WTC11 (cell line): Measurements from ENCODE around the gene NAPB. TPM values are rescaled to one million over a fixed set of nuclear protein-coding genes. Genes with fewer than 3 reads are reported as not detected.

Experiments
- ATAC-seq: fragments of 200-7000 bp; cut with Tn5 transposase; 2 replicates; pipeline ENCODE4 v1.10.0; 2021; ENCODE audit warnings: mild to moderate bottlenecking, moderate library complexity
- CTCF ChIA-PET: fragments of 300-600 bp; sonication (Branson Sonifier 250); formaldehyde crosslinking; loops from one replicate; lab custom pipeline; 2021; ENCODE audit warnings: antibody characterized with exemption; lab: Charles Lee
- POLR2A ChIA-PET: fragments of 350-600 bp; sonication (Branson Sonifier 250); formaldehyde crosslinking; loops from one replicate; lab custom pipeline; 2021; ENCODE audit warnings: antibody characterized with exemption; lab: Charles Lee
- DNase-seq: peaks from one replicate; pipeline ENCODE4 v3.0.0; 2021; ENCODE audit warnings: low spot score
- H3K27ac Mint-ChIP-seq: 2 replicates; pipeline ENCODE4 v1.8.0; 2021; ENCODE audit warnings: mixed read lengths
- H3K27me3 Mint-ChIP-seq: 2 replicates; pipeline ENCODE4 v1.8.0; 2021; ENCODE audit warnings: low read depth, mild to moderate bottlenecking, moderate library complexity, mixed read lengths
- H3K36me3 Mint-ChIP-seq: 2 replicates; pipeline ENCODE4 v1.8.0; 2021; ENCODE audit warnings: mixed read lengths
- H3K4me1 Mint-ChIP-seq: 2 replicates; pipeline ENCODE4 v1.8.0; 2022; ENCODE audit warnings: mixed read lengths
- H3K4me3 Mint-ChIP-seq: 2 replicates; pipeline ENCODE4 v1.8.0; 2021; ENCODE audit warnings: mild to moderate bottlenecking, moderate library complexity, mixed read lengths
- H3K9me3 Mint-ChIP-seq: 2 replicates; pipeline ENCODE4 v1.8.0; 2021; ENCODE audit warnings: mixed read lengths
- AR ChIP-seq: fragments of 250-450 bp; sonication (Bioruptor Pico); IDR thresholded peaks from 2 replicates; pipeline ENCODE4 v1.9.0; 2021; ENCODE audit warnings: mild to moderate bottlenecking
- ATF6 ChIP-seq: sonication (generic); formaldehyde crosslinking; IDR thresholded peaks from 2 replicates; pipeline ENCODE4 v1.8.1; 2023; ENCODE audit warnings: mild to moderate bottlenecking, missing genetic modification reagents
- CDX4 ChIP-seq: fragments of 250-450 bp; sonication (Bioruptor Pico); IDR thresholded peaks from 2 replicates; pipeline ENCODE4 v1.9.0; 2021; ENCODE audit warnings: moderate library complexity, mild to moderate bottlenecking, inconsistent platforms, borderline replicate concordance
- CREB1 ChIP-seq: sonication (generic); formaldehyde crosslinking; IDR thresholded peaks from 2 replicates; pipeline ENCODE4 v1.8.0; 2023; ENCODE audit warnings: mild to moderate bottlenecking, missing genetic modification reagents
- EMX1 ChIP-seq: fragments of 250-450 bp; sonication (Bioruptor Pico); IDR thresholded peaks from 2 replicates; pipeline ENCODE4 v1.8.0; 2021; ENCODE audit warnings: mild to moderate bottlenecking
- GABPB1 ChIP-seq: sonication (generic); formaldehyde crosslinking; IDR thresholded peaks from 2 replicates; pipeline ENCODE4 v1.8.1; 2023; ENCODE audit warnings: mild to moderate bottlenecking, missing genetic modification reagents
- MLX ChIP-seq: sonication (generic); formaldehyde crosslinking; IDR thresholded peaks from 2 replicates; pipeline ENCODE4 v1.8.1; 2023; ENCODE audit warnings: mild to moderate bottlenecking, missing genetic modification reagents, moderate library complexity
- MYBL2 ChIP-seq: sonication (generic); formaldehyde crosslinking; IDR thresholded peaks from 2 replicates; pipeline ENCODE4 v1.8.1; 2023; ENCODE audit warnings: mild to moderate bottlenecking, moderate library complexity, missing genetic modification reagents
- NR3C1 ChIP-seq: sonication (generic); formaldehyde crosslinking; conservative IDR thresholded peaks from 2 replicates; pipeline ENCODE4 v1.8.1; 2023; ENCODE audit warnings: low read depth, mild to moderate bottlenecking, missing genetic modification reagents
- ZNF232 ChIP-seq: sonication (generic); formaldehyde crosslinking; IDR thresholded peaks from 2 replicates; pipeline ENCODE4 v1.8.0; 2022; ENCODE audit warnings: mild to moderate bottlenecking, missing genetic modification reagents
- ZNF263 ChIP-seq: sonication (generic); formaldehyde crosslinking; IDR thresholded peaks from 2 replicates; pipeline ENCODE4 v1.8.1; 2022; ENCODE audit warnings: low read depth, mild to moderate bottlenecking, moderate library complexity, missing genetic modification reagents
- ZNF532 ChIP-seq: fragments of 250-450 bp; sonication (Bioruptor Pico); IDR thresholded peaks from 2 replicates; pipeline ENCODE4 v1.9.0; 2021; ENCODE audit warnings: mild to moderate bottlenecking, borderline replicate concordance
- ZSCAN18 ChIP-seq: fragments of 250-450 bp; sonication (Bioruptor Pico); IDR thresholded peaks from 2 replicates; pipeline ENCODE4 v2.1.2; 2022; ENCODE audit warnings: mild to moderate bottlenecking, moderate library complexity
- total RNA-seq: library from RNA; stranded (reverse); gene quantifications from 3 replicates; pipeline ENCODE4 v1.2.3, GENCODE V29; 2021
- TF ChIP-seq, protein P1 (sequence below): sonication (generic); formaldehyde crosslinking; IDR thresholded peaks from 2 replicates; pipeline ENCODE4 v1.8.1; 2023; ENCODE audit warnings: mild to moderate bottlenecking, missing genetic modification reagents, moderate library complexity

NAPB gene
- total RNA-seq, 1 experiment from 2014 or later = 12.9 TPM

- POLR2A ChIA-PET = no interaction called here
- Mint-ChIP-seq H3K9me3 (peaks cover 15% of the 10 kb centered on the region), H3K4me3 (no peak overlapping the region), H3K36me3 (no peaks in the 10 kb centered on the region), H3K27ac (no peak overlapping the region), H3K27me3 (0 out of 2 replicates have a peak, but pooled peaks cover 2% of the 10 kb centered on the region), H3K4me1 (no peaks in the 10 kb centered on the region)
- ATAC-seq (no peak), DNase-seq (no peak)
- TF ChIP-seq MYBL2 (no peak), ZSCAN18 (CRISPR knock-in tag) (no peak), AR (CRISPR knock-in tag) (no peak), EMX1 (CRISPR knock-in tag) (no peak), GABPB1 (no peak), ZNF232 (no peak), CDX4 (CRISPR knock-in tag) (no peak), ATF6 (CRISPR knock-in tag) (no peak), ZNF532 (no peak), CREB1 (CRISPR knock-in tag) (no peak), ZNF263 (CRISPR knock-in tag) (no peak), MLX (CRISPR knock-in tag) (no peak), NR3C1 (CRISPR knock-in tag) (no peak)
- TF ChIP-seq, protein P1, sequence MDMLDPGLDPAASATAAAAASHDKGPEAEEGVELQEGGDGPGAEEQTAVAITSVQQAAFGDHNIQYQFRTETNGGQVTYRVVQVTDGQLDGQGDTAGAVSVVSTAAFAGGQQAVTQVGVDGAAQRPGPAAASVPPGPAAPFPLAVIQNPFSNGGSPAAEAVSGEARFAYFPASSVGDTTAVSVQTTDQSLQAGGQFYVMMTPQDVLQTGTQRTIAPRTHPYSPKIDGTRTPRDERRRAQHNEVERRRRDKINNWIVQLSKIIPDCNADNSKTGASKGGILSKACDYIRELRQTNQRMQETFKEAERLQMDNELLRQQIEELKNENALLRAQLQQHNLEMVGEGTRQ = no peak
- CTCF ChIA-PET = interaction anchor here (0.8 kb wide), 1 partner anchor 640 kb away, joined by 4 read pairs; no protein-coding TSS in a partner anchor
These were observed 89.6 kb downstream of the NAPB start for GRCh38 chr20:23331450-23332350.
